Activated CD4-positive, CD25-positive, alpha-beta regulatory T cell treated with anti-CD3 and anti-CD28 coated beads, Interleukin-2, amount 50 U/mL, for 24 hours (primary cell): ENCODE data around the gene SUPT16H.
"Not testable (repeated sequence)": the region's sequence is repeated elsewhere in the genome, so short reads cannot be mapped to it uniquely, and the experiment has no call there.

Source experiments
- ATAC-seq, 2 donors: fragments of 150-1000 bp; cut with Tn5 transposase; one replicate each; pipeline ENCODE4 v1.10.0; 2021; ENCODE audit warnings: mild to moderate bottlenecking in 1 of 2, moderate library complexity in 1 of 2

SUPT16H gene

DNA sequence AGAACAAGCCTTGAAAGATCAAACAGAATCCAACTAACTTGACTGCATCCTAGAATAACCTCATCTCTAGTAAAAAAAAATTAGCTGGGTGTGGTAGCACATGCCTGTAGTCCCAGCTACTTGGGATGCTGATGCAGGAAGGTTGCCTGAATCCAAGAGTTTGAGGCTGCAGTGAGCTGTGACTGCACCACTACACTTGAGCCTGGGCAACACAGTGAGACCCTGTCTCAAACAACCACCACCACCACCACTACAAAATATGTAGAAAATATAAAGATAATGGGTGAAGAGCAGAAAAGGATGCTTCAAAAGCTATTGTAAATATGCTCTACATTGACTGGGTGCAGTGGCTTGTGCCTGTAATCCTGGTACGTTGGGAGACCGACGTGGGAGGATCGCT, 27.3 kb downstream of the SUPT16H start:
- no peak for ATAC-seq

DNA sequence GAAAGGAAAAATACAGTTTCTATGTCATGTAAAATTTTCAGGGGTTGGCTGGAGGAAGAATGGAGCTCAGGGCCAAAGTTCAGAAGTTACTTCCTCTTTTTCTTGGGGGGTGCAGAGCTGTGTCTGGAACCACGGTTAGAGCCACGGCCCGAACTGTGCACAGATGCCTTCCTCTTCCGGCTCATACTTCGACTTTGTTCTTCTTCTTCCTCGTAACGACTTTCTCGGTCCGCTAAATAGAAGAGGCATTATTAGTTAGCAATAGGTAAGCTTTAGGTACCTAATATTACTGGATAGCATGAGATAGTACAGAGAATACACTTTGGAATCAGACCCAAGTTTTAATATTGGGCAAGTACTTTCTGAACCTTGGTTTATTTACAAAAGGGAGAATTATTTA, 31.2 kb downstream of the SUPT16H start:
- ATAC-seq: no peak

DNA sequence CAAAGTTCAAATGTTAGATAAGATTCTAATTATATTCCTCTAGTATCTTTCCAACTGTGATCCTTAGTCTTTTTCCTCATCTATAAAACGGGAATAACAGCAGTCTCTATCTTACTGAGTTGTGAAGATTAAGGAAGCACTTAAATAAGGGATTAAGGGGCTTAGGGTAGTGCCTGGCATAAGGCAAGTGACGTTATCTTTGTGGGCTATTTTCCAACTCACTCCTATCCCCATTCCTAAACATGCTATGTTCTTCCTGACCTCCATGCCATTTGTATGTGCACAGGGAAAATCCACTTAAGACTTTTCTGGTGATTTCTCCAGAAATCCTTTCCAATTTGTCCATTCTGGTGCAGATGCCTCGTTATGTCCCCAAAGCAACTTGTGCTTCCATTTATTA, 33.3 kb downstream of the SUPT16H start:
- no peak for ATAC-seq

DNA sequence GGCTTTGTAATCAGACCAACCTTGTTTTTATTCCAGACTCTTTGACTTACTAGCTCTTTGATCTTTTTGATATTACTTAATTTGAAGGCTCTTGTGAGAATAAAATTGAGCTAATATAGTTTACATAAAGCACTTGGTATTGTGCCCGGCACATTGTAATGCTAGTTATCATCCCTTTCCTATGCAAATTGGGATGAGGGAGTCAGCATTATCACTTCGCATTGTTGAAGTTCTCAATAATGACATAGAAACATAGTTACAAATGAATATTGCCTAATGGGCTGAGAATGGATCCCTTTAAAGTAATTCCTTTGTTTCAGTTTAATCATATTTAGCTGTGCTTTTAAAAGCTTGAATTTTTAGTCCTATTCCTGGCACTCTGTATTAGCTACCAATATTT, 36.6 kb downstream of the SUPT16H start:
- ATAC-seq: no peak

DNA sequence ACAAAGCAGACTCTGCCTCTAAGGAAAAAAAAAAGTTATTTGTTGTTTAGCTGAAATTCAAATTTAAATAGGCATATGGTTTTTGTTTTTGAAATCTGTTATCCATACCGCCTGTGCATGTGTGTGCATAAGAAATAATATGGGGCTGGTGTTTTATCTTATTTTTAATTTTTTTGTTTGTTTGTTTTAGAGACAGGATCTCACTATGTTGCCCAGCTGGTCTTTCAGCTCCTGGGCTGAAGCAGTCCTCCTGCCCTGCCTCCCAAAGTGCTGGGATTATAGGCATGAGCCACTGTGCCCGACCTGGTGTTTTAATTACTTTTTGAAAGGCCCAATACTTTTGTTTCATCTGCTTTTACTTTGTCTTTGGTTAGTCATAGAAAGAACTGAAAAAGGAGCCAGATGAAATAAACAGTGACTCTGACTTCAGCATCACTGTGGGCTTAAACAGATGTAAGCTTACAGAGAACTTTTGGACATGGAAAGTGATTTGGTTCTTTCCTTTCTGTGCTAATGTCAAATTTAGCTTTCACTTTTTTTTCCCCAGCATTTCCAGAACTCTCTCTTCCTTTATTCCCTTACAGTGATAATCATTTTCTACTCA, 37.2 kb downstream of the SUPT16H start:
- no peak for ATAC-seq

DNA sequence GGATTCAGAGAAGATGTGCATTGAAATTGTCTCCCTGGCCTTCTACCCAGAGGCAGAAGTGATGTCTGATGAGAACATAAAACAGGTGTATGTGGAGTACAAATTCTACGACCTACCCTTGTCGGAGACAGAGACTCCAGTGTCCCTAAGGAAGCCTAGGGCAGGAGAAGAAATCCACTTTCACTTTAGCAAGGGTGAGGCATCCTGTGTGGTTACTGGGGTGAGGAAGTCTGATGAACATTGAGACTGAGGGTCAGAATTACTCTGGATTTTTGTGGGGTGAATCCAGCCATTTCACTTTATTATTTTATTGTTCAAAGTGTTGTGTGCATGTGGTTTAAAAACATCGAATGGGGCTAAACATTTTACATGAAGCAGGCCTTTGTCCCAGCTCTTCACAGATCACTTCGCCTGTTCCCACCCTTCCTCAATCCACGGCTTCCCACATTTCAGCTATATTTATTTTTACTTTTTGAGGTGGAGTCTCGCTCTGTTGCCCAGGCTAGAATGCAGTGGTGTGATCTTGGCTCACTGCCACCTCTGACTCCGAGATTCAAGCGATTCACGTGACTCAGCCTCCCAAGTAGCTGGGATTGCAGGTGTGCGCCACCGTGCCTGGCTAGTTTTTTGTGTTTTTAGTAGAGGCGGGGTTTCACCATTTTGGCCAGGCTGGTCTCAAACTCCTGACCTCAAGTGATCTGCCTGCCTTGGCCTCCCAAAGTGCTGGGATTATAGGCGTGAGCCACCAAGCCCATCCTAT, 40.6 kb downstream of the SUPT16H start:
- no peak for ATAC-seq

DNA sequence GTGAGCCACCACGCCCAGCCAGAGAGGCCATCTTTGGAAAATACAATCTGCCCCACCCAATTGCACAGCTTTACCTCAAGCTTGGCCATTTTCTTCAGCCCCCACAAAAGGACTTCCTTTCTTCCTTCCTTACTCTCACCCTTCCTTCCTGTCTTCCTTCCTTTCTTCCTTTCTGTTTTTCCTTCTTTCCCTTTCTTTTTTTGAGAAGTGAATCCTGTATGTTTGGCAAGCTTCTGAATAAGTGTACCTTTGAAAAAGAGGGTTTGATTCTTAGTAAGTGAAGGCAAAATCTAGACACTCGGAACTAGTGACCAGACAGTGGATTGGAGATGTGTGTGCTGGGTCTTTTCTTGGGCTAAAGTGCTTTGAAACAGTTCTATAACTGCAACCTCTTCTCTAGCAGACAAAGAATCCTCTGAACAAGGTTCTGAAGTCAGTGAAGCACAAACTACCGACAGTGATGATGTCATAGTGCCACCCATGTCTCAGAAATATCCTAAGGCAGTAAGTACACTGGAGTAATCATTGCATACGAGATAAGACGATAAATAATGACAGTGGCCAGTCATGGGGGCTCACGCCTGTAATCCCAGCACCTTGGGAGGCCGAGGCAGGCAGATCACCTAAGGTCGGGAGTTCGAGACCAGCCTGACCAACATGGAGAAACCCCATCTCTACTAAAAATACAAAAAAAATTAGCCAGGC, 49.5 kb downstream of the SUPT16H start:
- ATAC-seq: no peak

DNA sequence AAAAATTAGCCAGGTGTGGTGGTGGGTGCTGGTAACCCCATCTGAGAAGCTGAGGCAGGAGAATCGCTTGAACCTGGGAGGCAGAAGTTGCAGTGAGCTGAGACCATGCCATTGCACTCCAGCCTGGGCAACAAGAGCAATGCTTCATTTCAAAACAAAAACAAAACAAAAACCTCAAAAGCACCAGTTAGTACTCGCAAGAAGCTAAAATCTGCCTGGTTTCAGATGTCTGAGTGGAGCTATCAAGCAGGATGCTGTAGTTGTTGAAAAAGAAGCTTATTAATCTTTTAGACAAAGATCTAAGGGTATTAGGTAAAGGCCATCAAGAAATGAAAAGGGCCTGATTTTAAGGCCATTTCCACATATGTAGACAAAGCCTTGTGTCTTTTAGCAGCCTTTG, 50.9 kb downstream of the SUPT16H start:
- ATAC-seq: no peak

DNA sequence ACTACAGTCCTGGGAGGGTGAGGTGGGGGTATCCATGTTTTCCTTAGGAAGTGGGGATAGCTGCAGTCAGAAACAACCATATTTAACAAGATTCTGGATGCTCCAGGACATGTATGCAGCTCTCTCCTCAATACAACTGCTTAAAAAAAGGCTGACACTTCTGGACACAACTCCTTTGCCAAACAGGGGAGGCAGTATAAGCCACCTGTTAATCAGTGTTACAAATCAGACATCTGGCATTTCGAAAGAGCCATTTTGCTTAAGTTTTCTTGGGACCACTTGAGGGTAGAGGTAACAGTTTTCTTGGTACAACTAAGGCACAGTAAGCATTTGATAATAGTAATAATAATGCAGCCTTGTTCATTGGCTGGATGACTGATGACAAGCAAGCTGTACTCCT, 56.8 kb downstream of the SUPT16H start:
- no peak for ATAC-seq

DNA sequence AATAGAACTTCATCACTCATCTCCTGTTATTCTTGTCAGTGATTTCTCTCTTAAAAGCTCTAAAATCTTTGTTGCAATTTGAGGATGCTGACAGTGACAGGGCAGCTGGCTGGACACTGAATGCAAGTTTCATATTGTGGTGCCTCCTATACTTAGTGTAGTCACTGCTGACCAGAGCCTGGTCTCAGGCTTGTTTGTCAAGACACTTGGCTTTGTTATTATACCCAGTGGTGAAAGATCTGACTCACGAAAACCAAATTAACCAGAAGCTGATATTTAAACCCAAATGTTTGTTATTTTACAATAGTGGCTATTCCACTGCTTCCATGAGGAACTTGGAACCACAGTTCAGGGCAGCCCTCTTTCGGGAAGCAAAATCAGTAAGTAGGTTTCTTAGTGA, 61.1 kb downstream of the SUPT16H start:
- no peak for ATAC-seq

DNA sequence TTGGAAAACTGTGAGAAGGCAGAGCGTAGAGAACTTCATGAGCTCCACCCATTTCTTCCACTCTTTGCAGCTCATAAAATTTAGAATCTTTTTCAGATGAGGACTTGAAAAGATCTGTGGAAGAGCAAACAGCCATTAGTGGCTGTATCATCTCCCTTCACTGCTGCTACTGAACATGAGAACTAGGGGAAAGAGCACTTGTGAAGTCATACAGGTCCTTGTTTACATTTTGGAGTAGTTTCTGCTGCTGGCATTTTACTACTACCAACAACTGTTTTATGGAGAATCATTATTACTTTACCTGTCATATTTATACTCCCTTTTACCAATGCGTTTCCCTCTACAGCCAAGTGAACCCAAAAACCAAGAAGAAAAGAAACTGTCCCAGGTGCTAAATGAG, 62.9 kb downstream of the SUPT16H start:
- no peak for ATAC-seq

DNA sequence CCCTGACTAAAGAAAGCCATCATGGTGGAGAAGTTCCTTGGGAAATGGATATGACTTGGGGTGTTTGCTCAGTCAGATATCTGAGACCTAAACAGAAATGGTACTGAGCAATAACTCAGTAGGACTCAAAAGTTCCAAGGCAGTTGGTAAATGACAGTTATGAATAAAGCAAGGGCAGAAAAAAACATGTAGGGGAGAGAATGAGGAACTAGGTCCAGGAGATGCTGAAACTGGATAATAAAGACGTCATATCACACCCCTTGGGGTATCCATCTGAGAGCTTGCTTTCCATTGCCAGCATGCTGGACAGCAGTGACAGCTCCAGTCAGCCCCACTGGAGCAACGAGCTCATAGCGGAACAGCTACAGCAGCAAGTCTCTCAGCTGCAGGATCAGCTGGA, 66.4 kb downstream of the SUPT16H start:
- no peak for ATAC-seq

DNA sequence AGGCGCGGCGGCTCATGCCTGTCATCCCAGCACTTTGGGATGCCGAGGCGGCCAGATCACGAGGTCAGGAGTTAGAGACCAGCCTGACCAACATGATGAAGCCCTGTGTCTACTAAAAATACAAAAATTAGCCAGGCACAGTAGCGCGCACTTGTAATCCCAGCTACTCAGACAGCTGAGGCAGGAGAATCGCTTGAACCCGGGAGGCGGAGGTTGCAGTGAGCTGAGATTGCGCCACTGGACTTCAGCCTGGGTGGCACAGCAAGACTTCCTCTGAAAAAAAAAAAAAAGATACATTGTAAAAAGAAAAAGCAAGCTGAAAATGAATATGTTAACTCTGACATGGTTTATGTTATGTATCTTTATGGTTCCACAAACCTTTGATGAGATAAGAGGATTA, 70.3 kb downstream of the SUPT16H start:
- ATAC-seq: no peak

DNA sequence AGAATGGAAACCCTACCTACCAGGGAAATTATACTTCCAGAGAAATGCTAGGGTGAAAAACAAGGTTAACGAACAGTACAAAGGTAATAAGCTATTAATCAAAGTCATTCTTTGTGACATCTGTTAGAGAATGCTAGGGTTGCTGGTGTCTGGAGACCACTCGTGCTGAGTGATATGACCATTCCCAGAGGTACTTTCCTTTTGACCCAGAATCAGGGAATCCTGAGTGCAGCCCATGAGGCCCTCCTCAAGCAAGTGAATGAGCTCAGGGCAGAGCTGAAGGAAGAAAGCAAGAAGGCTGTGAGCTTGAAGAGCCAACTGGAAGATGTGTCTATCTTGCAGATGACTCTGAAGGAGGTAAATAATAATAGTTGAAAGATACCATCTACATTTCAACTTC, 72.2 kb downstream of the SUPT16H start:
- no peak for ATAC-seq

DNA sequence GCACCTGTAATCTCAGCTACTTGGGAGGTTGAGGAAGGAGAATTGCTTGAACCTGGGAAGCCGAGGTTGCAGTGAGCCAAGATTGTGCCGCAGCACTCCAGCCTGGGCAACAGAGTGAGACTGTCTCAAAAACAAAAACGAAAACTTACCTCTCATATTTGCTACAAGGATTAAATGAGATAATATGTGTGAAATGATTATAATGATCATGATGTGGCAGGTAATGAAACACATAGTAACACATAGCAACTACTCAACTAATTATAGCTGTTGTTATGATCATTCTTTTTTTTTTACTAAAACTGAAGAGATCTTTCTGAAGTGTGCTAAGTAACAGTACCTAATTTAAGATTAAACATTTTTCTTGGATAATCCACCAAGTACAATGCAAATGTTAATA, 73.9 kb downstream of the SUPT16H start:
- ATAC-seq: no peak

DNA sequence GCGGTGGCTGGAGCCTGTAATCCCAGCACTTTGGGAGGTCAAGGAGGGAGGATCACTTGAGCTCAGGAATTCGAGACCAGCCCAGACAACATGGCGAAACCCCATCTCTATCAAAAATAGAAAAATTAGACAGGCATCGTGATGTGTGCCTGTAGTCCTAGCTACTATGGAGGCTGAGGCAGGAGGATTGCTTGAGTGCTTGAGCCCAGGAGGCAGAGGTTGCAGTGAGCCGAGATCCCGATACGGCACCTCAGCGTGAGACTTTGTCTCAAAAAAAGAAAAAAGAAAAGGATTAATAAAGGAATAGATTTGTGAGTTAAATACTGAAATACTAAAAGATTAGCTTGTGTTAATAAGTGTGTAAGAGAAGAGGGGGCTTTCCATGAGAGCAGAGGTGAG, 74.6 kb downstream of the SUPT16H start:
- no peak for ATAC-seq

DNA sequence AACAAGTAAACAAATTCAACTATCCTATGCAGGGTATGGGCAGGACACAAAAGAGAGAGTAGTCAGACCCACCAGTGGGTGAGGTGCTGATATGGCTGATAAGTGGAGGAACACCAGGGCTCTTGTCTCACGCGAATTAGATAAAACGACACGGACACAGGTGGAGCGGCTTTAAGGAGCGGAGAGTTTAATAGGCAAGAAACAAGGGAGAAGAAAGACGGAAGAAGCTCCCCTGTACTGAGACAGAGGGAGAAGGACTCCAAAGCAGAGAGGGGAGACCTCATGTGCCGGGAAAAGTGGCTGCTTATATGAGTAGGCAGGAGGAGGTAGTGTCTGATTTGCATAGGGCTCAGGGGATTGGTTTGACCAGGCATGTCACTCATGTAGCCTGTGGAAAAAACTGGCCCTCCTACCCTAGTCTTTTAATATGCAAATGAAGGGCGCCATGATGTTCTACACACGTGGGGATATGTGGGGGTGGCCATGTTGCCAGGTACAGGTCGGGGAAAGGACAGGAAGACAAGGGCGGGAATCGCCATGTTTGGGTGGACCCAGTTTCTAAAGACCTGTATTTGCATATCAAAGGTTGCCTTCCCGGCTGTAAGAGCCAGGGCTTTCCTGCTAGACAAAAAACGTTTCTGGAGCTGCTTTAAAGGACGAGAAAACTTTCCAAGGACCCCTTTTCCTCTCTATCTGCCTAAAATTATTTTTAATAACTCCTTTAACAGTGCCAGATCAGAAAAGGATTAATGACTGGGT, 75.2 kb downstream of the SUPT16H start:
- ATAC-seq: peak; percentile 87 to 89

DNA sequence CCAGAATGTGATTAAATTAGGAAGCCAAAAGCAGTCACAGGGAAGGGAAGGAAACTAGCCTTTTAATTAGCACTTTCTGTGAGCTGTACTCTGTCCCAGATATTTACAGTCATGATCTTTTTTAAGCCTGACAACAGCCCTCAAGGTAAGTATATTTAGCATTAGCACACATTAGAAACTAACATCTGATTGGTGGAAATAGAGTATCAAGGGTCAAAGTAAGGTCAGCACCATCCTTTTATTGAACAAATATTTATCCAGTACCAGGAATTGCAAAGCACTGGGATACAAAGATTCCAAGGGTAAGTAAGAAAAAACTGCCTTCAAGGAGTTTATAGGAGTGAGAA, 75.7 kb downstream of the SUPT16H start:
- peak in 1 of 2 donors; percentile 6 for ATAC-seq

DNA sequence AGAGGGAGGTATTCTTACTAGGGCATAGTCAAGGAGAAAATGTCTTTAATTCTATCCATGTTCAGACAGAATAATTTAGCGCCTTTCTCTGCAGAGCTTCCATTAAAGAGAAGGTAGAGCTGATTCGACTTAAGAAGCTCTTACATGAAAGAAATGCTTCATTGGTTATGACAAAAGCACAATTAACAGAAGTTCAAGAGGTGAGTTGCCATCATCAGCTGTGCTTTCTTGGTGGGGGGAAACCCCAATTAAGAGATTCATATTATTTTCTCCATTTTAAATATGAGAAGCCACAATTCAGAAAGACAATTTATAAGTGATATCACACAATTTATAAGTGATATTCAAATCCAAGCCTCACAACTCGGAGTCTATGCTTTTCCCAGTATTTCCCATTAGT, 76.2 kb downstream of the SUPT16H start:
- ATAC-seq: no peak

DNA sequence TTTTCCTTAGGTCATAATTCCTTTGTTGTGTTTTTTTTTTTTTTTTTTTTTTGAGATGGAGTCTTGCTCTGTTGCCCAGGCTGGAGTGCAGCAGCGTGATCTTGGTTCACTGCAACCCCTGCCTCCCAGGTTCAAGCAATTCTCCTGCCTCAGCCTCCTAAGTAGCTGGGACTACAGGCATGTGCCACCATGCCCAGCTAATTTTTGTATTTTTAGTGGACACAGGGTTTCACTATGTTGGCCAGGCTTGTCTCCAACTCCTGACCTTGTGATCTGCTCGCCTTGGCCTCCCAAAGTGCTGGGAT, 81.0 kb downstream of the SUPT16H start:
- not testable (repeated sequence) for ATAC-seq

DNA sequence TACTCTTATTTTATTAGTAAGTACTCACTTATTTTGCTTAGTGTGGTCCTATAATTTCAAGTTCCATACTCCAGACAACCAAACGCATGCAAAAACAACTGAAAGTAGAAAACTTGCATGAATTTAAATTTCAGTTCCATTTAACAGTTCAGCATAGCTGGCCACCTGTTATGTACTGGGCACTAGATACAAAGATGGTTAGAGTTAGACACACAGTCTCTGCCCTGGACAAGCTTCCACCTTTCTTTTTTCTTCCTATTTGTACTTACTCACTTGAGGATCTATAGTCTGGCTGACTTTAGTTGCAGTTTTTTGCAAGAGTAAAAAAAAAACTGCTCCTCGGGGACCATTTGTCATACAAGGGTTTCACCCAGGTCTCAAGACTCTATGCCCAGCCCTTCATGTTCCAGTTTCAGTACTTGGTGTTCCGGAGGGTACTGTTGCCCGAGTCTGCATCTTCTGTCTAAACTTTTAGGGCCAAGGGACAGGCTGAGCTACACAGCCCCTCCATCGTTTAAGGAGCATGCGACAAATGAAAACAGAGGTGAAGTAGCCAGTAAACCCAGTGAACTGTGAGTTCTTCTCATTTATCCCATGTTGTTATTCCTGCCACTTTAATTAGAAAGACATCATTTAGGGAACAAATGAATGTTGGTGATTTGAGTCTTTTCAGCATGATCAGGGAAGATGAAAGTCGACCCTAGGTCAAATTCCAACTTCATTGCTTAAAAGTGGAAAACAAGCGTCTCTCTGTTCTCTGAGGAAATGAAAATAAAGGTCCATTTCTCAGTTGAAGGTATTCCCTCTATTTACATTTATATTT, 81.6 kb downstream of the SUPT16H start:
- no peak for ATAC-seq
